ENCODE results near the gene TNS3.

TNS3 gene

DNA sequence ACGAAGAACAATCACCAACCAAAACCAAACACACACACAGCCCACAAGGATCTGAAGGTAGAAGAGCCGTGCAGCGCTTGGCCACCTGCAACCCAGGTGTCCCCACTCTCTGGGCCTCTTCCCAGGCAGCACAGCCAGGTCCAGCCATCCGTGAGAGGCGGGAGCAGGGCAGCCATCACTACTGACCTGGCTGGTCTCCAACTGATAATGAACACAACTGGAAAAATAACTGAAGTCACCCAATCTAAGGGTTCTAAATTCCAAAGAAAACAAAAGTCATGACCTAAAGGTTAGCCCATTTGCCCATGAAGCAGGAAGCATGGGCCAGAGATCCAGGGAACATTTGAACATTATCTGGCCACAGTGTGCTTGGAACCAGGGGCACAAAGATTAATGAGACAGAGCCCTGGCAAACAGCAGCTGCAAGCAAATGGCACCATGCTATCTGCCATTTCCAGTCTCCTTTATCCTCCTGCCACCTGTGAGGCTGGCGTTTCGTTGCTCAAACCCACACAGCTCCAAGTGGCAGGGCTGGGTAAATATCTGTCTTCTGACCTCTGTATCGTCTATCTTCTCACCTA, 207.9 kb downstream of the TNS3 start:
- no peak overlapping the region for H3K4me3 ChIP-seq (ENCODE audit: low read length)
- no peak for DNase-seq (ENCODE audit: low read depth, low spot score)

DNA sequence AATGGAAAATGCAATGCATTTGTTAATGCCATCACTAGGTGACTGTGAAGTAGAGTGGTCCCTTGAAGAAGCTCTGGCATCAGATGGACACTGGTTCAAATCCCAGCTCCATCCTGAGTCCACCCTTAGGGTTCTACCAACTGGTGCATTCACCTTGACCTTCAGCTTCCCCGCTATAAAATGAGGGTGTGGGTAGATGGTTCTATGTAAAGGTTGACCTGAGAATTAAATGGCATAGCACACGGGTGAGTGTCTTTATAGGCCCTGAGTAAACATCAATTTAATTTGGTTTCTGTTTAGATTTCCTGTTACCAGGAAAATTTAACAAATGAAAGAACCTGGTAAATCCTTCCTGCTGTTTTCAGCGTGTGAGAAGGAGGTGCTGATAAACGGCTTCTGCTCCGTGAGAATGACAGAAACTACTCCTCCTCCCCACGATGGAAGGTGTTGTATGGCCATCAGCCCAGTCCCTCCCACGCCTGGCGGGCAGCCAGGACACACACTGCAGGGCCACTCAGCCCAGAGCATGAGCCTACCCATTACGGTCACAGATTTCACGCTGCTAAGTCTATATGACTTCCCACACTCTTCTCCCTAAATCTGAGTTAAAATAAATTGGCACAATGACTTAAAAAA, 210.1 kb downstream of the TNS3 start:
- no peak for DNase-seq (ENCODE audit: low read depth, low spot score)
- no peak overlapping the region for H3K4me3 ChIP-seq (ENCODE audit: low read length)

DNA sequence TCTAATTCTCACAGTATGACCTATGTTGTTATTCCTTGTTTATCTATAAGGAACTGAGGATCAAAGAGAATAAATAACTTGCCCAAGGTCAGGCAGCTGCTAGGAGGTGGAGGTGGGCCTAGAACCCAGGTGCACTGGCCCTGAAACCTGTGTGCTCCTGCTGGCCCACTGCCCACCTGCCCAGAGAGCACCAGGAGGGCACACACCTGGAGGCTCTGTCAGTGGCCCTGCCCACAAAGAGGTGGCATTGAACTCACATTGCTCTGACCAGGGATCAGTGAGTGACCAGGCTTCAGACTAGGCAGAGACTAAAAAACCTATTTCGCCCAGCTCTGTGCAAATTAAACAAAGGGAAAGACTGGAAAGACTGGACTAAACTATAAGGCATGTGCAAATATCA, 210.6 kb downstream of the TNS3 start:
- no peak overlapping the region for H3K4me3 ChIP-seq (ENCODE audit: low read length)
- DNase-seq (ENCODE audit: low read depth, low spot score) = no peak

GRCh38 chr7:47370461-47371042, 211.4 kb downstream of the TNS3 start:
- DNase-seq (ENCODE audit: low read depth, low spot score) = no peak
- H3K4me3 ChIP-seq (ENCODE audit: low read length) = no peak overlapping the region

GRCh38 chr7:47369736-47370135, 212.2 kb downstream of the TNS3 start:
- DNase-seq (ENCODE audit: low read depth, low spot score) = no peak
- H3K4me3 ChIP-seq (ENCODE audit: low read length) = no peak overlapping the region

DNA sequence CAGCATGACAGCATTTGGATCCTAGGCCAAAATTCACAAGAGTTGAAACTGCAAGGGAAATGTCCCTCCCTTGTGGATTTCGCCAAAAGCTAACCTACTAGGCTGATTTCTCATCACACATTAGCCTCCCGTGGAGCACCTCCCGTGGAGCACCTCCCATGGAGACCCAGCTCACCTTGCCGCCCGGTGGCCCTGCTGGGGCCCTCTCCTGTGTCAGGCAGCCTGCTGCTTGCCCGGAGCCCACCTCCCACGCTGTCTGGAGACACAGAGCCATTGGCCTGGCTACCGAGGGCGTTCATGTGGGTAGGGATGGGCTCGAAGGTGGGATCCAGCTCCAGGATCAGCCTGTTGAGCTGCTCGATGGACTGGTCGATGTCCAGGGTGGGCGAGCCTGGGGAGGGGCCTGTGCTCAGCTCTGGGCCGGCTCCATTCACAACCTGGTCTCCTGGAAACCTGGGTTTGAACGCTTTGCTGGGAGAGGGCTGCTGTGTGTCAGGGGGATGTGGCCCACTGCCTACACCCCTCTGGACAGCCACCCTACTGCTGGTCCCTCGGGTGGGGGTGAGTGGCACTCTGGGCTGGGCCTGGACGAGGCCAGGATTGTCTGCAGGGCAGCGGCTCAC, 213.6 kb downstream of the TNS3 start:
- DNase-seq (ENCODE audit: low read depth, low spot score) = no peak
- no peak overlapping the region for H3K4me3 ChIP-seq (ENCODE audit: low read length)

- H3K4me3 ChIP-seq (ENCODE audit: low read length) = no peak overlapping the region
- no peak for DNase-seq (ENCODE audit: low read depth, low spot score)
These were observed 214.5 kb downstream of the TNS3 start for GRCh38 chr7:47367369-47367768.

- H3K4me3 ChIP-seq (ENCODE audit: low read length) = no peak overlapping the region
- DNase-seq (ENCODE audit: low read depth, low spot score) = no peak
These were observed 215.0 kb downstream of the TNS3 start for GRCh38 chr7:47366960-47367359.

GRCh38 chr7:47366211-47366610, 215.7 kb downstream of the TNS3 start:
- no peak for DNase-seq (ENCODE audit: low read depth, low spot score)
- H3K4me3 ChIP-seq (ENCODE audit: low read length) = no peak overlapping the region

DNA sequence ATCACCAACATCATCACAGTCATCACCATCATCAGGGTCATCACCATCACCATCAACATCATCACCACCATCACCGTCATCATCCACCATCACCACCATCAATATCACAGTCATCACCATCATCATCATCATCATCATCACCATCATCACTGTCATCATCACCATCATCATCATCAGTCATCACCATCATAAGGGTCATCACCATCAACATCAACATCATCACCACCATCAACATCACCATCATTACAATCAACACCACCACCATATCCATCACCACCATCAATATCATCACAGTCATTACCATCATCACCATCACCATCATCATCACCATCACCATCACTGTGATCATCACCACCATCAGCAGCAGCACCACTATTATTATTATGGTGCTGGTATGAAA, 218.9 kb downstream of the TNS3 start:
- H3K4me3 ChIP-seq (ENCODE audit: low read length) = no peak overlapping the region
- no peak for DNase-seq (ENCODE audit: low read depth, low spot score)

GRCh38 chr7:47361746-47362215, 220.1 kb downstream of the TNS3 start:
- no peak overlapping the region for H3K4me3 ChIP-seq (ENCODE audit: low read length)
- peak; percentile 59 for DNase-seq (ENCODE audit: low read depth, low spot score)

DNA sequence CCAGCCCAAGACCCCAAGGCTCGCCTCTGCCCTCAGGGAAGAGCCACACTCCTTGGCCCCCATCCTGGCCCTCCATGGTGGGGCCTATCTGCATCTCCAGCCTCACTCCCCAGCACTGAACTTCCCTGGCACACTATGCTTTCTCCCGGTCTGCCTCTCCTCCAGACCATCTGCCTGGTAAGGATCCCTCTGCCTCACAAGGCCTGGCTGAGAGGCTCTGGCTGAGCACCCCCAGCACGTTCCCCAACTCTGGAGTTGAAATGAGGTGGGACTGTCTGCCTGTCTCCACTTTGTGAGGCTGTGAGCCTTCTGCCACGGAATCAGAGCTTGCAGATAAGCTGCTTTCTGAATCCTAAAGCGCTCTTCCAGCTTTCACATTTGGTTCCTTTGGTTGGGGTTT, 220.7 kb downstream of the TNS3 start:
- no peak for DNase-seq (ENCODE audit: low read depth, low spot score)
- no peak overlapping the region for H3K4me3 ChIP-seq (ENCODE audit: low read length)

- no peak overlapping the region for H3K4me3 ChIP-seq (ENCODE audit: low read length)
These were observed 221.5 kb downstream of the TNS3 start for GRCh38 chr7:47360301-47360900.

DNA sequence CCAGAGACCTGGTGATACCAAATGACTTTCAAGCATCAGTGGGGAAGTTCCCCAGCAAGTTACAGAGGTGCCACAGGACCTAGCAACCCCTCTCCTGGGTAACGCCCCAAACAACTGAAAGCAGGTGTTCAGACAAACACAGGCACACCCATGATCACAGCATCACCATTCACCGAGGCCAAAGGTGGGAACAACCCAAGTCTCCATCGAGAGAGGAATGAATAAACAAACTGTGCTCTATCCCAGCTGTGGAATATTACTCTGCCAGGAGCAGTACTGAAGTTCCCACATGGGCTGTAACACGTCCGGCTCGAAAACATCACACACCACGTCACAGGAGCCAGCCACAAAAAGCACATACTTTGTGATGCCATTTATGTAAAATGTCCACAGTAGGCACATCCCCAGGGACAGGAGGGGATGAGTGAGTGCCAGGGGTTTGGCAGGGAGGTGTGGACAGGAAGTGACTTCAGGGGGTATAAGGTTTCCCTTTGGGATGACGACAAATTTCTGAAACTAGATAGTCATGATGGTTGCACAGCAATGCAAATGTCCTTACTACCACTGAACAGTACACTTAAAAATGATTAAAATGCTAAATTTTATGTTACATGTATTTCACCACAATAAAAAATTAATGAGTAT, 222.8 kb downstream of the TNS3 start:
- DNase-seq (ENCODE audit: low read depth, low spot score) = no peak
- H3K4me3 ChIP-seq (ENCODE audit: low read length) = no peak overlapping the region

More at GRCh38 chr7:47360301-47360900, 221.5 kb downstream of the TNS3 start:
- DNase-seq (ENCODE audit: low read depth, low spot score) = no peak

DNA sequence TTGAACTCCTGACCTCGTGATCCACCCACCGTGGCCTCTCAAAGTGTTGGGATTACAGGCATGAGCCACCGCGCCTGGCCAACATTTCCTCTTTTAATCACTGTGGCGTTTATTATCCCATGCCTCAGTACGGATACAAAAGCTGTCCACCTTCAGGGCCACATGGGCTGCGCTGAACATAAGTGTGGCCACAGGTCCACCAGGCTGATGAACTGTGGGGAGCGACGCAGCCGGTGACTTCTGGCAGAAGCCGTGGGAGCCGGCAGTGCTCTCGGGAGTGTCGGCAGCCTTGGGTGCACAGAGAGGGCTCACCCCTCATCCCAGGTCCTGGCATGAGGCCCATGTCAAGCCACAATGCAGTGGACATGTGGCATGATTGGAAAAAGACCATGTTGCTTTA, 223.6 kb downstream of the TNS3 start:
- no peak overlapping the region for H3K4me3 ChIP-seq (ENCODE audit: low read length)
- no peak for DNase-seq (ENCODE audit: low read depth, low spot score)

DNA sequence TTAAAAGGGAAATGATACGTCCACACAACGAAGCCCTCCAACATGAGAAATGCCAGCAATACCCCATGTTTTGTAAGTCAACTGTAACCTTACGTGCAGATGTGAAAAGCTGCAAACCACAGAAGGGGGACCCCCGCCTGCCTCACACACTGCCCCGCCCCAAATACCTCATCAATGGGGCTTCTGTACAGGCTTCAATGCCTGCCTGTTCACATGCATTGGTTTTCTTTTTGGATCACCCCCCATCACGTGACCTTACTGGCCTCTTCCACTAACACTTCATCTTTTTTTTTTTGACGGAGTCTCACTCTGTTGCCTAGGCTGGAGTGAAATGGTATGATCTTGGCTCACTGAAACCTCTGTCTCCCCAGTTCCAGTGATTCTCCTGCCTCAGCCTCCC, 224.0 kb downstream of the TNS3 start:
- H3K4me3 ChIP-seq (ENCODE audit: low read length) = no peak overlapping the region
- DNase-seq (ENCODE audit: low read depth, low spot score) = no peak

GRCh38 chr7:47357361-47357760, 224.6 kb downstream of the TNS3 start:
- no peak for DNase-seq (ENCODE audit: low read depth, low spot score)
- no peak overlapping the region for H3K4me3 ChIP-seq (ENCODE audit: low read length)

DNA sequence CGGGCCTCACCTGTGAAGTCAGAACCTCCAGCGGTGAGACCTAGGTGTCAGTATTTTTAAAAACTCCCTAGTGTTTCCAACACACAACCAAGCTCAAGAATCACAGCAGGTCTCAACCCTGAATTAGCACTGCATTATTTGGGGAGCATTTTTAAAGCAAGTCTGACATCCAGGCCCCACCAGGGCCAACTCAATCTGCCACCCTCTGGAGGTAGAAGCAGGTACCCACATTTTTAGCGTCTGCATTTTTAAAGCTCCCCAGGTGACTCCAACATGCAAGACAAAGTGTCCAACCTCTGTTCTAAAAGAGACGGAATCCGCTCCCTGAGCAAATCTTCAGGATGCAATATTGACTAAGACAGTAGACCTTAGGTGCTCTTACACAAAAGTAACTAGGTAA, 225.7 kb downstream of the TNS3 start:
- DNase-seq (ENCODE audit: low read depth, low spot score) = no peak
- no peak overlapping the region for H3K4me3 ChIP-seq (ENCODE audit: low read length)

- no peak overlapping the region for H3K4me3 ChIP-seq (ENCODE audit: low read length)
- DNase-seq (ENCODE audit: low read depth, low spot score) = no peak
These were observed 226.2 kb downstream of the TNS3 start for GRCh38 chr7:47355684-47356083.
